Mammary epithelial cell (primary cell): ENCODE measurements around the gene GALNS.

Source experiments
- CTCF ChIP-seq, 2 donors: IDR thresholded peaks in 1 of 2; conservative IDR thresholded peaks in 1 of 2; 2 replicates each; pipeline ENCODE4 v1.5.1; 2011 to 2012; ENCODE audit warnings: inconsistent platforms in 2 of 2, low read length in 2 of 2, mild to moderate bottlenecking in 2 of 2, control low read depth in 1 of 2, low read depth in 1 of 2; ENCODE audit not compliant: insufficient read depth in 1 of 2; ENCODE audit errors: extremely low read depth in 1 of 2
- EZH2 ChIP-seq: IDR thresholded peaks from 2 replicates; pipeline ENCODE4 v1.6.1; 2012; ENCODE audit warnings: low read length, inconsistent platforms, borderline replicate concordance

- no peak for TF ChIP-seq CTCF (conservative IDR thresholded peaks at IDR 0.05 in 1 of 2, IDR thresholded peaks at IDR 0.05 in 1 of 2; ENCODE audit: extremely low read depth in 1 of 2, insufficient read depth in 1 of 2, low read depth in 1 of 2, low read length in 2 of 2)
- no peak for TF ChIP-seq EZH2
These were observed 4.6 kb upstream of the GALNS start for GRCh38 chr16:88861359-88861758.
